Coronary artery (tissue), 2 donors: Measurements from ENCODE around the gene APOL1.
"Not testable (repeated sequence)": the region's sequence is repeated elsewhere in the genome, so short reads cannot be mapped to it uniquely, and the experiment has no call there.

Source experiments
- DNase-seq: peaks from one replicate; pipeline ENCODE4 v3.0.0-alpha.2; 2017; ENCODE audit warnings: low spot score
- H3K27ac ChIP-seq, 2 donors: fragments of 200-600 bp; sonication (generic); one replicate each; pipeline ENCODE4 v1.5.1; 2016 to 2019
- H3K4me3 ChIP-seq: fragments of 200-600 bp; sonication (generic); 2 replicates; pipeline ENCODE4 v1.5.1; 2016; ENCODE audit warnings: mild to moderate bottlenecking, moderate library complexity
- CTCF ChIP-seq: fragments of 200-600 bp; sonication (generic); IDR thresholded peaks from one replicate; pipeline ENCODE4 v1.5.1; 2019; ENCODE audit warnings: antibody characterized with exemption

The APOL1 gene

DNA sequence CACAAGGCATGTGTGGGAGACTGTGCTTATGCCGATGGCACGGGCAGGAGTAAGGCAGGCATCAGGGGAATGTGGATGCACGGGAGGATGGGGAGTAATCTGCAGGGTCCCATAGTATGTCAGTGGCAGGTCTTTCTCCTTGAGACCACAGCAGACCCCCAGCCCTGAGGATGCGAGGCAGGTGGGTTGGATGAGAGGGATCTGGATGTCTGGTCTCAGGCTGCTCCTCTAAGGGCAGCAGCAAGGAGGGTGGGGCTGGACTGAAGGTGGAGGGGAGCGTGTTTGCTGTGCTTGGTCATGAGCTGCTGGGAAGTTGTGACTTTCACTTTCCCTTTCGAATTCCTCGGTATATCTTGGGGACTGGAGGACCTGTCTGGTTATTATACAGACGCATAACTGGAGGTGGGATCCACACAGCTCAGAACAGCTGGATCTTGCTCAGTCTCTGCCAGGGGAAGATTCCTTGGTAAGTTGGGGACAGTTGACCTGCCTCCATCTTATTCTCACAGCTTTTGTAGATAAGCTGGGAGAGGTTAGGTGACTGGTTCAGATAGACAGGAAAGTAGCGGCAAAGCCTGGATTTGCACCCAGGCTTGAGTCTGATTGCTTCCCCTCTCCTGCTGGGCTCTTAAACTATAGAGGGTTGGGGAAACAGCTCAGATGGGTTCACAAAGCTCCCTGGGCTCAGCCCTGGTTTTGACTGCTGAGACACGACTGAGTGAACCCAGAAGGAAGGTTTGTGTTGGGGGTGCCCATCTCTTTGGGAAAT, at the start of gene APOL1:
TSS of gene APOL1 (plus strand) at position 380 of the 769 bp plus-strand sequence. CDS start 1,823 bp downstream, outside the sequence.
- Histone ChIP-seq H3K4me3 (peak within 1 kb of the TSS; percentile 71), H3K27ac (peak within 1 kb of the TSS; percentile 76 to 82)
- DNase-seq, result no peak
- no peak for TF ChIP-seq CTCF

GRCh38 chr22:36203441-36203840, 49.5 kb upstream of the APOL1 start:
- H3K4me3 ChIP-seq, H3K27ac ChIP-seq, DNase-seq: not testable (repeated sequence)

DNA sequence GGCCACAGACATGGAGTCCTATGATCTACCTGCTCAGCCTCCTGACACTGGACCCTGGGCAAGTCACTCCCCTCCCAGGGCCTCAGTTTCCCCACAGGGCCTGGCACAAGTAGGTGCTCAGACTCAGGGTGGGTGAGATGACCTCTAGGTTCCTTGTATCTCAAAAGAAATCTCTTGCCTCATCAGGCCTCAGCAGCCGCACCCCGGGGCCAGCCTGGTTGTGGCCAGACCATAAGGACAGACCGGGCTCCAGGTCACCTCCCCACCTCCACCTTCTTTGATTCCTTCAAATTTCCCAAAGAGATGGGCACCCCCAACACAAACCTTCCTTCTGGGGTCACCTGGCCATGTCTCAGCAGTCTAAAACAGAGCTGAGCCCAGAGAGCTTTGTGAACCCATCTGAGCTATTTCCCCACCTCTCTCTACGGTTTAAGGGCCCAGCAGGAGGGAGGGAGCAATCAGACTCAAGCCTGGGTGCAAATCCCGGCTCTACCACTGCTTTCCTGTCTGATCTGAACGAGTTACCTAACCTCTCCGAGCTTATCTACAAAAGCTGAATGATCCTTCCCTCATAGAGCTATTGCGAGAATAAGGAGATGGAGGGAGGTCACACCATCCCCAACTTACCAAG, 48.8 kb upstream of the APOL1 start:
- DNase-seq, result no peak
- TF ChIP-seq CTCF, result no peak
- Histone ChIP-seq H3K4me3 (no peak overlapping the region), H3K27ac (no peak overlapping the region)

GRCh38 chr22:36204632-36205015, 48.3 kb upstream of the APOL1 start:
- no peak for TF ChIP-seq CTCF
- no peak overlapping the region for H3K27ac ChIP-seq
- no peak for DNase-seq
- H3K4me3 ChIP-seq, result no peak overlapping the region

GRCh38 chr22:36205573-36205972, 47.4 kb upstream of the APOL1 start:
- not testable (repeated sequence) for H3K27ac ChIP-seq, DNase-seq, H3K4me3 ChIP-seq

- Histone ChIP-seq H3K27ac (no peak overlapping the region), H3K4me3 (no peak overlapping the region)
- no peak for TF ChIP-seq CTCF
- DNase-seq, result no peak
These were observed 46.7 kb upstream of the APOL1 start for GRCh38 chr22:36206255-36206654.

- no peak for TF ChIP-seq CTCF
- DNase-seq, result no peak
- Histone ChIP-seq H3K4me3 (no peak overlapping the region), H3K27ac (peak overlapping the region in 1 of 2 donors; percentile 60)
These were observed 44.7 kb upstream of the APOL1 start for GRCh38 chr22:36208162-36208765.

DNA sequence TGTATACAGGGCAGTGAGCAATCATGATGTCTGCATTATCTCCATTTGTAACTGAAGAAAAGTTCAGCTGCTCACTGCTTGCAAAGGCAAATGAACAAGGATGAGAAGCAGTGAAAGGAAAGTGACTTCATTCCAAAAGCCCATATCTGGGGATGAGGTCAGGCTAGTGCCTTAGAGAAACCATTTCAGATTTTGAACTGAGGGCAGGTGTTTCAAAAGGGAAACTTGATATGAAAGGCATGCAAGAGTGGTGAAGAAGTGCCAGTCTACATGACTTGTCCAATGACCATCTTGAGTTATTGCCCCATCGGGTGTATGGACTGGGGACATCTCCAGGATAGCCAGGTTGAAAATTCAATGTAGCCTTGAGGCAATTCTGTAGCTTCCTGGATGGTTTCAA, 44.0 kb upstream of the APOL1 start:
- peak overlapping the region in 1 of 2 donors; percentile 60 for H3K27ac ChIP-seq
- DNase-seq, result no peak
- no peak for TF ChIP-seq CTCF
- no peak overlapping the region for H3K4me3 ChIP-seq

- H3K27ac ChIP-seq, DNase-seq, H3K4me3 ChIP-seq: not testable (repeated sequence)
These were observed 43.4 kb upstream of the APOL1 start for GRCh38 chr22:36209488-36209908.
